ENCODE results near the gene GANC.

GANC gene

DNA sequence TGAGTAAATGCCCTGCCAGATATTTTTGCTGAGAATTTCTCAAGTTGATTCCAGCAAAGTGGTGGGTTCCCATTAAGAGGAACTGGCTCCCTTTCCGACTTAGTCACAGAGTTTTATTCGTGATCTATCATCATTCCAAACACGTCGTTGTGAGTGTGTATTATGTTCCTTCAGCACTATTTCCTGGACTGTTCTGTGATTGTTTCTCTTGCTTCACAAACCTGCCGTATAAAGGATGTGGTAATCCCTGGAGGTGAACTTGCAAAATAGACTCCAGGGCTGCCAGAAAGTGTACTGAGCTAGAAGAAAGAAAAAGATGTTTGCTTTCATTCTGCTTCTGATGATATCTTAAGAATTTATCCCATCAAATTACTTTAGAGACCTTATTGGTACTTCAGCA is 71.8 kb downstream of the GANC start:
- in situ Hi-C loops (cut with HindIII; ENCODE audit: low sequenced_read_pairs), result no loop called here

DNA sequence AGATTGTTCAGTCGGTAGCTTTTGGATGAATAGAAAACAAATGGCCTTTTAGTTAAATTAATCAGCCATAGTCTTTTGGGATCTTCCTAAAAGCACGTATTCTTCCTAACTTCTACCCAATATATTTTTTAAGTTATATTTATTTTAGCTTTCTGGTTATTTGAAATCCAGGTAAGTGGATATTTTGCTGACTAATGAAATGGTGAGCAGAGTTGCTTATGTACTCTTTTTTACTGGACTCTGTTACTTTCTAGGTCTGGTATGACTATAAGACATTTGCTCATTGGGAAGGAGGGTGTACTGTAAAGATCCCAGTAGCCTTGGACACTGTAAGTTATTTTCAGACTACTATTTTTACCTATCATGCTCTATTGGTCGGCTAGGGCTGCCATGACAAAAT is 72.5 kb downstream of the GANC start:
- in situ Hi-C loops (cut with HindIII; ENCODE audit: low sequenced_read_pairs), result no loop called here

GRCh38 chr15:42348083-42348482 is 75.1 kb downstream of the GANC start:
- in situ Hi-C loops (cut with HindIII; ENCODE audit: low sequenced_read_pairs), result no loop called here

- in situ Hi-C loops (cut with HindIII; ENCODE audit: low sequenced_read_pairs), result no loop called here
Measured at GRCh38 chr15:42349186-42349585, 76.2 kb downstream of the GANC start.

GRCh38 chr15:42352401-42352800 is 79.4 kb downstream of the GANC start:
- in situ Hi-C loops (cut with HindIII; ENCODE audit: low sequenced_read_pairs), result no loop called here

DNA sequence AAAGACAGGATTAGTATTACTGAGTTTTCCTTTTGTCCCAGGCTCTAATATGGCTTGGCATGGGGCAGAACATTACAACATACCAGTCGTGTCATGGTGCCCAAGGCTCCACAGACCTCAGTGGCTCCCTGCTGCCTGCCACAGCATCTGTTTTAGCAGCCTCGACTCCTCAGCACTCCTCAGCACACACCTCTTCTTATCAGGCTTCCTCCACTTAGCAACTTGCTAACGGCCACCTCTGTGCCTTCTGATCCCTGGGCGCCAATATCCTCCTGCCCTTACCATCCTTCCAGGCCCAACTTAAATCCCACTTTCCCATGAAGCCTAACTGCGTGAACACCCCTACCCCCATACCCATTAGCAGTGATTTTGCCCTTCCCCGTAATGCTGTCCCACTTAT is 80.1 kb downstream of the GANC start:
- in situ Hi-C loops (cut with HindIII; ENCODE audit: low sequenced_read_pairs), result no loop called here

DNA sequence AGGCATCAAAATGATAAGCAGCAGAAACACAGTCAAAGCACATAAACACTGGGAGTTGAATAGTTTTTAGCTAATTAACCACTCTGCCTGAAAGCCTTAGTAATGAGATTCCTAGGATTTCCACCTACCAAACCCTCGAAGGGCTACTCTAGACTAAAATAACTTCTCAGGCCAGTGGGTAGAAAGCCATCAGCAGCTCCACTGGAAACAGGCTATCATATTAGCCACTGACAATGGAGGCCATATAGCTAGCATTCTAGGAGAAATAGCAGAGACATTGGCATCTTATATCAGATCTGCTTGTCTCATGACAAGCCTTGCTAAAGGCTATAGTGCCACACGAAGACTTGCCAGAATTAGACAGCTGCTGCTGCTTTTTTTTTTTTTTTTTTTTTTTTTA is 81.8 kb downstream of the GANC start:
- in situ Hi-C loops (cut with HindIII; ENCODE audit: low sequenced_read_pairs), result no loop called here

- in situ Hi-C loops (cut with HindIII; ENCODE audit: low sequenced_read_pairs), result no loop called here
Measured at GRCh38 chr15:42355291-42355690, 82.3 kb downstream of the GANC start.

DNA sequence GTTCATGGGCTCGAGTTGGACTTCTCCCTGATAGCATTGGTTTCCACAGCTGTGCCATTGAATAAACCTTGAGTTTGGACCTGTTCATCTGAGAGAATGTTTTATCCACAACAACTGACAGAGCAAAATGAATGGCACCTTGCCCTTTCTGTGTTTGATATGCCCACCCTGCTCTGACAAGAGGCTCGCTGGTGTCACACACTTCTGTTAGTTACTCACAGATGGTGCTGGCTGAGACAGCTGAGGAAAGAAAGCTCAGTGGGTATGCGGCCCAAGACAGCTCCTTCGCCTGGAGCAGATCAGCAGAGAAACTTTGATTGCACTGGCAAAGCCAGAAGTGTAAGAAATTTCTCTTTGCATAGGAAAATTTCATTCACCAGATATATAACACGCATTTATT is 83.8 kb downstream of the GANC start:
- in situ Hi-C loops (cut with HindIII; ENCODE audit: low sequenced_read_pairs), result no loop called here

GRCh38 chr15:42358141-42358540 is 85.1 kb downstream of the GANC start:
- in situ Hi-C loops (cut with HindIII; ENCODE audit: low sequenced_read_pairs), result no loop called here

DNA sequence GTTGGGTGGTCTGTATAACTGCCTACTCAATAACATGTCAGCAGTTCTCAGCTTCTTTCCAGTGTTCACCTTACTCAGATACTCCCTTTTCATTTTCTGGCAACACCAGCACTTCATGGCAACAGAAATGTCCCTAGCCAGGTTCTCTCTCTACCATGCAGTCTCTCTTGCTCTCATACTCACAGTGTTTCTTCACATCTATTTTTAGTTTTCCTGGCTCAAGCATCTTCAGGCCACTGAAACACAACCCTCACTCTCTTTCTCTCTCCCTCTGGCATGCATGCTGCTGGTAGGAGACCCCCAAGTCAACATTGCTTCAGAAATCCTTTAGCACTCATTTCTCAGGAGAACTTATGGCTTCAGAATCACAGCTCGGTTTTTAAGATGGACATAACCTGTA is 86.2 kb downstream of the GANC start, which contains the start of gene CAPN3:
Gene CAPN3, plus strand, starts transcription at position 253 of the 400 bp plus-strand sequence. CDS start 305 bp downstream, outside the sequence.
- in situ Hi-C loops (cut with HindIII; ENCODE audit: low sequenced_read_pairs), result no loop called here

DNA sequence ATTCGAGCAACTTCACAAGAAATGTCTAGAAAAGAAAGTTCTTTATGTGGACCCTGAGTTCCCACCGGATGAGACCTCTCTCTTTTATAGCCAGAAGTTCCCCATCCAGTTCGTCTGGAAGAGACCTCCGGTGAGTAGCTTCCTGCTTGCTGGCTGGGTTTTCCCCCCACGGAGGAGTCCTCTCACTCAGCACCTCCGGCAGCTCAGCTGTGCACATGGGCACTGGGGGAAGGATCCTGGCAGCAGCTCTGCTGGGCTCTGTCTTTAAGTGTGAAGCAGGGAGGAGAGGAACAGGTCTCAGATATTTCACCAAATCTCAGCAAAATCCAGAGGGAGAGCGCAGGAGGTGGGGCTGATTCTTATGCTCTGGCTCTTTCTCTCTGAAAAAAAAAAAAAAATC is 87.0 kb downstream of the GANC start:
- in situ Hi-C loops (cut with HindIII; ENCODE audit: low sequenced_read_pairs), result no loop called here

DNA sequence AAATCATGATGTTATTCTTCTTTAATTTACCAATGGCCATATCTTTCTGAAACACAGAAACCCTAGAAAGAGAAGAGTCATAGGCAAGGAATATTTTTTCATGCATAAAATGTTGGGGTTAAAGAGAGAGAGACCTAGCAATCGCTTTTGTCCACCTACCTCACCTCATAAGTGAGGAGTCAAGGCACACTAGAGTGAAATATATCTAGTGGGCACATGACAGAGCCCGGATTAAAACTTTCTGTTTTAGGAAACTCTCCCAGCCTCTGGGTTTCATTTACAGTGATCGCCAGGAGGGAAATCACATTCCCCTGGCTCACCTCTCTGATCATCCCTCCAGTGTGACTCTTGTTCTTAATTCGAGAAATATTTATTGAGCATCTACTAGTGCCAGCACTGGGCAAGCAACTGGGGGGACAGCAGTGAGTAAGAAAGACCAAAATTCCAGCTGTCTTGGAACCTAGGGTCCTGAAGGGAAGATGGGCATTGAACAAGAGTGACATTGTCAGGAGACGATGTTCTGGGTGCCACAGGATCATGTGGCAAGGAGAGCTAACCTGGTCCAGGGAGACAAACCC is 87.6 kb downstream of the GANC start:
- in situ Hi-C loops (cut with HindIII; ENCODE audit: low sequenced_read_pairs), result no loop called here

- in situ Hi-C loops (cut with HindIII; ENCODE audit: low sequenced_read_pairs), result no loop called here
Measured at GRCh38 chr15:42363487-42363886, 90.5 kb downstream of the GANC start.

DNA sequence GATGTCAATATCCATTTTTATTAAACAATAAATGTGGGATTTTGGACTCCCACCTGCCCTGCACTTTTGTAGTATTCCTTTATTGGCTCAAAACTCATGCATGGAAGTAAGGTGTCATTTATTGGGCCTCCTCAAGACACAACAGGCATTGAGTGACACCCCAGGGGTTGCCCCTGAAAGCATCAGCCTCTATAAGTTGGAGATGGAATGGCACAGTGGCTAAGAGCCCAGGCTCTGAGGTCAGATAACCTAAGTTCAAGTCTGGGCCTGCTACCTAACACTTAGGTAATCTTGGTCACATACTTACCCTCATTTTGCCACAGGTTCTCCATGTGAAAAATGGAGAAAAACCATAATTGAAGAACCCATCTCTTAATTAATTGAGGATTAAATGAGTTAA is 90.9 kb downstream of the GANC start:
- in situ Hi-C loops (cut with HindIII; ENCODE audit: low sequenced_read_pairs), result no loop called here

- in situ Hi-C loops (cut with HindIII; ENCODE audit: low sequenced_read_pairs), result no loop called here
Measured at GRCh38 chr15:42364529-42364928, 91.5 kb downstream of the GANC start.

DNA sequence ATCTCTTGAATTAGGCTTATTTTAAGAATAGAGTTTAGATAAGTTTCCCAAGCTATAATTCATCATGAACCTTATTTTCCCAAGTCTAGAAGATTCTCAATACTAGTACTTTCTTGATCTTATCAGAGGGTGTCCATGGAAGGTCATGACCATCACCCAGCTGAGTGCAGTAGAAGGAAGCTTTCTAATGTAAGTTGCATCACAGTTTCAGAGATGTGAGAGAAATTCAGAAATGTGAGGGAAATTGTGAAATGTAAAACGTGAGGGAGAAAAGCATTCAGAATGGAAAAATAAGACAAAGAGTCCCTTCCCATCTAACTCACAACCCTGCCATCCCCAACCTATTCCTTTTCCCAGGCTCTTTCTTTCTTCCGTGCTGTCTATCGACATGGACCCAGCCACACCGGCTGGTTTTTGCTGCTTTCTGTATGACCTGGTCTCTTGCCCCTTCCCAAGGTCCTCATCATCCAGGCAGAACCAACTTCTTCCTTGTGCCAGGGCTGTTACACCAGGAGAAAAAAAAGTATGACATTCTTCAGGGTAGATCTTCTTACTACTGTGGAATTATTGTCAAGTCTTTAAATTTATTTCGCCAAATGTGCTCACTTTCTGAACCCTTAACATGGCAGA is 93.0 kb downstream of the GANC start:
- in situ Hi-C loops (cut with HindIII; ENCODE audit: low sequenced_read_pairs), result no loop called here

DNA sequence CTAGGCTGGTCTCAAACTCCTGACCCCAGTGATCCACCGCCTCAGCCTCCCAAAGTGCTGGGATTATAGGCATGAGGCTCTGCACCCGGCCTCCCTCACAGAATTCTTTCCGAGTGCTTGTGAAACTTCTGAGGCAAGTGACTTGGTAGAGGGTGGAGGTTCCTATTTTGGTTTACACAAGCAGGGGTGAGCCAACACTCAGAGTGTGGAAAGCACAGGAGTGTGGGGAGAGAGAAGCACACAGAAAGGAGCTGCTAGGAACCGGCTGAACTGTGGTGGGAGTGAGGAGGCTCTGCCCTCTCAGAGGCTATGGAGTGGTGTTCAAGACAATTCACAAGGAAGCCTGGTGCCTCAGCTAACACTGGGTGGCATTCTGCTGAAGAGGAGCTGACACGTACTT is 94.0 kb downstream of the GANC start:
- in situ Hi-C loops (cut with HindIII; ENCODE audit: low sequenced_read_pairs), result no loop called here

GRCh38 chr15:42368096-42368495 is 95.1 kb downstream of the GANC start:
- in situ Hi-C loops (cut with HindIII; ENCODE audit: low sequenced_read_pairs), result no loop called here

- in situ Hi-C loops (cut with HindIII; ENCODE audit: low sequenced_read_pairs), result no loop called here
Measured at GRCh38 chr15:42371096-42371495, 98.1 kb downstream of the GANC start.

DNA sequence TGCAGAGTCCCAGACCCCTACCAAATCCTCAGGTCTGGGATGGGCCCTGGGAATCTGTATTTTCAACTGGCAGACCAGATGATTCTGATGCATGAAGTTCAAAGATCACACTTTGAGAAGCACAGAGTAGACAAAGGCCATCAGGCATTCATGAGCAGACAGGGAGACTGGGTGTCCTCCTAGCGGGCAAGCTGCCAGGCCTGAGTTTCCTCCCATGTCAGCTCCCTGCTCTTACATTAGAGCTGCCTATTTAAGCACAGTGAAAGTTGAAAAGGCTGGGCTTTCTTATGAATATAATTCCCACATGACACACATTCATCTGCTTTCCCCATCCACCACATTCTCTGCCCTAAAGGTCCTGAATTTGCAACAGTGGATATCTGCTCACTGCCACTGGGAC is 100.3 kb downstream of the GANC start:
- in situ Hi-C loops (cut with HindIII; ENCODE audit: low sequenced_read_pairs), result no loop called here

- in situ Hi-C loops (cut with HindIII; ENCODE audit: low sequenced_read_pairs), result no loop called here
Measured at GRCh38 chr15:42373936-42374335, 100.9 kb downstream of the GANC start.

DNA sequence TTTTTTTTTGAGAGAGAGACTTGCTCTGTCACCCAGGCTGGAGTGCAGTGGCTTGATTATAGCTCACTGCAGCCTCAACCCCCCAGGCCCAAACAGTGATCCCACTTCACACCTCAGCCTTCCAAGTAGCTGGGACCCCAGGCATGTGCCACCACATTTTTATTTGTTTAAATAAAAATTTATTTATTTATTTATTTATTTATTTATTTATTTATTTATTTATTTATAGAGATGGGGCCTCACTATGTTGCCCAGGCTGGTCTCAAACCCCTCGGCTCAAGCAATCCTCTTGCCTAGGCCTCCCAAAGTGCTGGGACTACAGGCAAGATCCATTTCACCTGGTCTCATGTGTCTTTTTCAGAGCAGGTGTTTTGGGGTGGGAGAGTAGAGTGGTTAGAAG is 101.8 kb downstream of the GANC start:
- in situ Hi-C loops (cut with HindIII; ENCODE audit: low sequenced_read_pairs), result no loop called here
